PC-9 (cell line): ENCODE data around the gene COPA. TPM values are rescaled to one million over a fixed set of nuclear protein-coding genes. Genes with fewer than 3 reads are reported as not detected.

ENCODE experiments used
- BruUV-seq: library from RNA; stranded (reverse); fragments of 400-500 nt; replicated peaks from 2 replicates; lab custom pipeline; 2021; lab: Mats Ljungman, UMichigan
- CTCF ChIA-PET: fragments of 300-600 bp; sonication (Branson Sonifier 250); formaldehyde crosslinking; loops from one replicate; lab custom pipeline; 2022; ENCODE audit warnings: antibody characterized with exemption; lab: Charles Lee
- POLR2A ChIA-PET: fragments of 300-600 bp; sonication (Branson Sonifier 250); formaldehyde crosslinking; loops from one replicate; lab custom pipeline; 2022; ENCODE audit warnings: antibody characterized with exemption; ENCODE audit not compliant: unreplicated experiment; lab: Charles Lee
- DNase-seq, 2 experiments: peaks; one replicate each; pipeline versions ENCODE4 v3.0.0 to v3.0.0-alpha.2; 2015 to 2022; ENCODE audit warnings: mixed read lengths in 1 of 2
- H2AFZ ChIP-seq: fragments of 200-600 bp; sonication (generic); 2 replicates; pipeline ENCODE4 v1.8.1; 2017; ENCODE audit warnings: antibody characterized with exemption
- H3F3A ChIP-seq: fragments of 200-600 bp; sonication (generic); 2 replicates; pipeline ENCODE4 v1.8.1; 2017; ENCODE audit warnings: antibody characterized with exemption, mild to moderate bottlenecking, low read depth; ENCODE audit not compliant: insufficient read depth
- H3K27ac ChIP-seq: fragments of 200-600 bp; sonication (generic); 2 replicates; pipeline ENCODE4 v1.6.1; 2016; ENCODE audit warnings: mixed run types
- H3K27me3 ChIP-seq: fragments of 200-600 bp; sonication (generic); 2 replicates; pipeline ENCODE4 v1.6.1; 2016; ENCODE audit warnings: low read depth, mixed run types; ENCODE audit not compliant: insufficient read depth
- H3K36me3 ChIP-seq: fragments of 200-600 bp; sonication (generic); 2 replicates; pipeline ENCODE4 v1.6.1; 2016; ENCODE audit warnings: low read depth, mixed run types
- H3K4me1 ChIP-seq: fragments of 200-600 bp; sonication (generic); replicated peaks from 2 replicates; pipeline ENCODE4 v1.6.1; 2016; ENCODE audit warnings: mixed run types; ENCODE audit not compliant: insufficient read depth
- H3K4me2 ChIP-seq: fragments of 200-600 bp; sonication (generic); 2 replicates; pipeline ENCODE4 v1.6.1; 2017; ENCODE audit warnings: mixed run types
- H3K4me3 ChIP-seq: fragments of 200-600 bp; sonication (generic); 2 replicates; pipeline ENCODE4 v1.6.1; 2016; ENCODE audit warnings: mixed run types
- H3K79me2 ChIP-seq: fragments of 200-600 bp; sonication (generic); 2 replicates; pipeline ENCODE4 v1.6.1; 2017; ENCODE audit warnings: low read depth, mixed run types
- H3K9me2 ChIP-seq: fragments of 200-600 bp; sonication (generic); 2 replicates; pipeline ENCODE4 v1.8.1; 2017; ENCODE audit warnings: mild to moderate bottlenecking; ENCODE audit not compliant: insufficient read depth
- H3K9me3 ChIP-seq: fragments of 200-600 bp; sonication (generic); 2 replicates; pipeline ENCODE4 v1.8.1; 2016; ENCODE audit warnings: low read depth; ENCODE audit not compliant: insufficient read depth
- H4K20me1 ChIP-seq: fragments of 200-600 bp; sonication (generic); 2 replicates; pipeline ENCODE4 v1.8.1; 2017; ENCODE audit not compliant: insufficient read depth
- CTCF ChIP-seq: fragments of 200-600 bp; sonication (generic); conservative IDR thresholded peaks from 2 replicates; pipeline ENCODE4 v1.6.1; 2017; ENCODE audit warnings: mixed run types, antibody characterized with exemption, mild to moderate bottlenecking, moderate library complexity
- EZH2 ChIP-seq: fragments of 200-600 bp; sonication (generic); IDR thresholded peaks from 2 replicates; pipeline ENCODE4 v1.8.0; 2017; ENCODE audit warnings: antibody characterized with exemption, low read depth
- intact Hi-C: fragments of 100-400 bp; cut with micrococcal nuclease; formaldehyde crosslinking; loops from one replicate; pipeline ENCODE4 v1.10.0; 2022; ENCODE audit not compliant: unreplicated experiment
- total RNA-seq: library from RNA; stranded (reverse); gene quantifications from 2 replicates; pipeline ENCODE4 v1.2.3, GENCODE V29; 2021

Gene COPA
- total RNA-seq, 1 experiment from 2014 or later, result 147 TPM

GRCh38 chr1:160239582-160240299, 103.3 kb downstream of the COPA start:
- intact Hi-C loops, result no loop called here
- TF ChIP-seq CTCF (no peak), EZH2 (no peak)
- ChIA-PET CTCF (no interaction called here), POLR2A (no interaction called here)
- no peak for DNase-seq
- Histone ChIP-seq H3K4me3 (no peak overlapping the region), H3K27me3 (no peaks in the 10 kb centered on the region), H3K79me2 (peaks cover 10% of the 10 kb centered on the region; the same call in 1 of the 2 replicates), H3K36me3 (peaks cover 20% of the 10 kb centered on the region), H2AFZ (no peak overlapping the region), H3K9me2 (no peaks in the 10 kb centered on the region), H3K27ac (no peak overlapping the region), H3K4me2 (no peak overlapping the region), H3F3A (no peaks in the 10 kb centered on the region), H3K4me1 (no peaks in the 10 kb centered on the region), H4K20me1 (peaks cover 23% of the 10 kb centered on the region), H3K9me3 (no peaks in the 10 kb centered on the region)
- no TSS peak for BruUV-seq

Other genes with a start within 250 kb of the COPA start
- 27.4 and 38.0 TPM in 2 replicates for gene IGSF8, start 244.6 kb downstream of the COPA start, total RNA-seq
- 1.1 TPM in 2 replicates for gene ATP1A2, start 227.5 kb downstream of the COPA start, total RNA-seq
- gene ATP1A4, start 191.6 kb downstream of the COPA start, total RNA-seq, result not detected in 2 replicates
- gene CASQ1, start 152.7 kb downstream of the COPA start, total RNA-seq, result not detected in 2 replicates
- 84.7 and 139 TPM in 2 replicates for gene PEA15, start 137.9 kb downstream of the COPA start, total RNA-seq
- gene DCAF8, start 80.7 kb downstream of the COPA start, total RNA-seq, result 152 and 161 TPM in 2 replicates
- gene PEX19, start 58.1 kb downstream of the COPA start, total RNA-seq, result 50.1 and 52.5 TPM in 2 replicates
- gene NCSTN, start 133 bp upstream of the COPA start, total RNA-seq, result 54.7 and 55.8 TPM in 2 replicates
- gene NHLH1, start 23.8 kb upstream of the COPA start, total RNA-seq, result 0.26 TPM in 1 of 2 replicates, not detected in the other
- 11.5 and 12.4 TPM in 2 replicates for gene VANGL2, start 57.3 kb upstream of the COPA start, total RNA-seq
- not detected in 2 replicates for gene SLAMF6, start 180.0 kb upstream of the COPA start, total RNA-seq
- not detected in 2 replicates for gene CD84, start 236.2 kb upstream of the COPA start, total RNA-seq